IMR-90 (cell line): Measurements from ENCODE around the gene TRPC3. TPM values are rescaled to one million over a fixed set of nuclear protein-coding genes. Genes with fewer than 3 reads are reported as not detected.

Experiments
- ATAC-seq: fragments of 200-7000 bp; cut with Tn5 transposase; 2 replicates; pipeline ENCODE4 v1.9.1; 2020; ENCODE audit warnings: low read depth, mild to moderate bottlenecking, moderate library complexity
- BruUV-seq: library from RNA; stranded (reverse); fragments of 400-500 nt; replicated peaks from 2 replicates; lab custom pipeline; 2021; lab: Mats Ljungman, UMichigan
- CTCF ChIA-PET: fragments of 300-600 bp; formaldehyde crosslinking; extraction: SDS; loops from one replicate; lab custom pipeline; 2021; ENCODE audit warnings: antibody characterized with exemption; lab: Yijun Ruan, JAX
- POLR2A ChIA-PET: fragments of 300-600 bp; sonication (Branson Sonifier 250); formaldehyde crosslinking; loops from one replicate; lab custom pipeline; 2022; ENCODE audit warnings: antibody characterized with exemption; ENCODE audit not compliant: unreplicated experiment; lab: Charles Lee
- DNase-seq: peaks from one replicate; pipeline ENCODE4 v3.0.0; 2013
- H2AFZ ChIP-seq: replicated peaks from 2 replicates; pipeline ENCODE3; 2013; ENCODE audit warnings: low read length, mild to moderate bottlenecking; ENCODE audit not compliant: poor library complexity
- H2AK5ac ChIP-seq: 2 replicates; pipeline ENCODE4 v1.6.1; 2013; ENCODE audit warnings: low read depth, low read length, inconsistent platforms
- H2AK9ac ChIP-seq: replicated peaks from 2 replicates; pipeline ENCODE3; 2013; ENCODE audit warnings: mild to moderate bottlenecking, low read depth, low read length, moderate library complexity; ENCODE audit not compliant: poor library complexity
- H2BK120ac ChIP-seq: 2 replicates; pipeline ENCODE4 v1.6.1; 2013; ENCODE audit warnings: low read depth, low read length, inconsistent platforms
- H2BK15ac ChIP-seq: 3 replicates; pipeline ENCODE4 v1.6.1; 2013; ENCODE audit warnings: low read depth, low read length, inconsistent platforms
- H2BK20ac ChIP-seq: 2 replicates; pipeline ENCODE4 v1.6.1; 2013; ENCODE audit warnings: low read depth, mild to moderate bottlenecking, inconsistent platforms, low read length, moderate library complexity
- H2BK5ac ChIP-seq: 2 replicates; pipeline ENCODE4 v1.6.1; 2013; ENCODE audit warnings: mild to moderate bottlenecking, low read depth, low read length, inconsistent platforms; ENCODE audit not compliant: poor library complexity, severe bottlenecking
- H3K14ac ChIP-seq: replicated peaks from 2 replicates; pipeline ENCODE4 v1.6.1; 2013; ENCODE audit warnings: low read depth, low read length, inconsistent platforms
- H3K18ac ChIP-seq: 2 replicates; pipeline ENCODE4 v1.6.1; 2013; ENCODE audit warnings: low read depth, low read length, control low read depth
- H3K23ac ChIP-seq: 2 replicates; pipeline ENCODE4 v1.6.1; 2013; ENCODE audit warnings: low read depth, low read length, inconsistent platforms
- H3K27ac ChIP-seq: 2 replicates; pipeline ENCODE4 v1.5.1; 2013; ENCODE audit warnings: mild to moderate bottlenecking, control low read depth, low read length; ENCODE audit not compliant: insufficient read depth
- H3K27me3 ChIP-seq: 2 replicates; pipeline ENCODE4 v1.6.1; 2013; ENCODE audit warnings: low read length; ENCODE audit not compliant: control insufficient read depth, insufficient read depth
- H3K36me3 ChIP-seq: 2 replicates; pipeline ENCODE4 v1.6.1; 2013; ENCODE audit warnings: low read length, mixed read lengths; ENCODE audit not compliant: control insufficient read depth, insufficient read depth
- H3K4ac ChIP-seq: 2 replicates; pipeline ENCODE4 v1.6.1; 2013; ENCODE audit warnings: low read depth, low read length, inconsistent platforms
- H3K4me1 ChIP-seq: 2 replicates; pipeline ENCODE4 v1.6.1; 2013; ENCODE audit warnings: low read length, mixed read lengths; ENCODE audit not compliant: control insufficient read depth, insufficient read depth
- H3K4me2 ChIP-seq: 2 replicates; pipeline ENCODE4 v1.6.1; 2013; ENCODE audit warnings: low read depth, mild to moderate bottlenecking, control low read depth, low read length, moderate library complexity
- H3K4me3 ChIP-seq: 2 replicates; pipeline ENCODE4 v1.5.1; 2013; ENCODE audit warnings: low read depth, mild to moderate bottlenecking, control low read depth, low read length, moderate library complexity; ENCODE audit not compliant: insufficient read depth
- H3K56ac ChIP-seq: 2 replicates; pipeline ENCODE4 v1.6.1; 2013; ENCODE audit warnings: low read length, inconsistent platforms; ENCODE audit not compliant: insufficient read depth; ENCODE audit errors: extremely low read depth
- H3K79me1 ChIP-seq, 2 experiments: 2 replicates each; pipeline ENCODE4 v1.6.1; 2013; ENCODE audit warnings: low read length in 2 of 2, inconsistent platforms in 1 of 2, low read depth in 1 of 2
- H3K9ac ChIP-seq: 2 replicates; pipeline ENCODE4 v1.6.1; 2013; ENCODE audit warnings: low read depth, low read length, control low read depth
- H3K9me1 ChIP-seq: 2 replicates; pipeline ENCODE4 v1.6.1; 2013; ENCODE audit warnings: low read length, inconsistent platforms; ENCODE audit not compliant: insufficient read depth
- H3K9me3 ChIP-seq: 2 replicates; pipeline ENCODE4 v1.6.1; 2013; ENCODE audit warnings: low read length; ENCODE audit not compliant: control insufficient read depth, insufficient read depth
- H4K20me1 ChIP-seq: 2 replicates; pipeline ENCODE4 v1.6.1; 2013; ENCODE audit warnings: low read length, inconsistent platforms; ENCODE audit not compliant: insufficient read depth
- H4K5ac ChIP-seq: 2 replicates; pipeline ENCODE4 v1.6.1; 2013; ENCODE audit warnings: mild to moderate bottlenecking, low read depth, low read length, control low read depth
- H4K8ac ChIP-seq, 2 experiments: 2 replicates each; pipeline ENCODE4 v1.6.1; 2013; ENCODE audit warnings: low read depth in 2 of 2, low read length in 2 of 2, control low read depth in 1 of 2, inconsistent platforms in 1 of 2
- H4K91ac ChIP-seq: 2 replicates; pipeline ENCODE4 v1.6.1; 2013; ENCODE audit warnings: low read depth, low read length, inconsistent platforms; ENCODE audit not compliant: insufficient read depth
- BHLHE40 ChIP-seq: fragments of 150-350 bp; IDR thresholded peaks from 2 replicates; pipeline ENCODE4 v1.6.1; 2016; ENCODE audit warnings: mild to moderate bottlenecking, low read depth, low read length
- CEBPB ChIP-seq: IDR thresholded peaks from 2 replicates; pipeline ENCODE4 v1.6.1; 2012; ENCODE audit warnings: low read depth, low read length, improper control_type of control experiment
- CHD1 ChIP-seq: IDR thresholded peaks from 2 replicates; pipeline ENCODE4 v1.6.1; 2012; ENCODE audit warnings: low read depth, low read length, improper control_type of control experiment
- CTCF ChIP-seq: conservative IDR thresholded peaks from 2 replicates; pipeline ENCODE4 v1.5.1; 2012; ENCODE audit warnings: mild to moderate bottlenecking, low read depth, low read length, improper control_type of control experiment
- ELK1 ChIP-seq: fragments of 150-350 bp; IDR thresholded peaks from 2 replicates; pipeline ENCODE4 v1.6.1; 2016; ENCODE audit warnings: low read depth, mild to moderate bottlenecking, low read length, moderate library complexity, borderline replicate concordance
- FOS ChIP-seq: fragments of 150-350 bp; IDR thresholded peaks from 2 replicates; pipeline ENCODE4 v1.6.1; 2016; ENCODE audit warnings: low read depth, low read length
- MAFK ChIP-seq: IDR thresholded peaks from 2 replicates; pipeline ENCODE4 v1.6.1; 2012; ENCODE audit warnings: low read depth, low read length, improper control_type of control experiment
- MAZ ChIP-seq: IDR thresholded peaks from 2 replicates; pipeline ENCODE4 v1.6.1; 2012; ENCODE audit warnings: low read depth, mild to moderate bottlenecking, low read length, improper control_type of control experiment, moderate library complexity, borderline replicate concordance
- NFE2L2 ChIP-seq: fragments of 150-350 bp; IDR thresholded peaks from 2 replicates; pipeline ENCODE4 v1.6.1; 2016; ENCODE audit warnings: low read depth, mild to moderate bottlenecking, low read length
- POLR2A ChIP-seq: IDR thresholded peaks from 2 replicates; pipeline ENCODE4 v1.6.1; 2012; ENCODE audit warnings: mild to moderate bottlenecking, low read depth, low read length
- RAD21 ChIP-seq: IDR thresholded peaks from 2 replicates; pipeline ENCODE4 v1.6.1; 2012; ENCODE audit warnings: low read length, improper control_type of control experiment
- RCOR1 ChIP-seq: IDR thresholded peaks from 2 replicates; pipeline ENCODE4 v1.6.1; 2012; ENCODE audit warnings: mild to moderate bottlenecking, low read length, improper control_type of control experiment; ENCODE audit not compliant: insufficient replicate concordance
- RFX5 ChIP-seq: IDR thresholded peaks from 2 replicates; pipeline ENCODE4 v1.8.0; 2012; ENCODE audit warnings: low read depth, mild to moderate bottlenecking, low read length, moderate library complexity
- SMC3 ChIP-seq: fragments of 150-350 bp; IDR thresholded peaks from 2 replicates; pipeline ENCODE4 v1.6.1; 2016; ENCODE audit warnings: low read depth, mild to moderate bottlenecking, antibody characterized with exemption, low read length, moderate library complexity
- WGBS, 2 experiments: methylation state at CpG; one replicate each; pipeline versions ENCODE4 v1.1.5 to v1.1.7; 2013; ENCODE audit warnings: missing lambda C conversion rate in 2 of 2; ENCODE audit not compliant: insufficient read length in 1 of 2; ENCODE audit errors: extremely low coverage in 2 of 2; 5-methylcytosine and 5-hydroxymethylcytosine counted together
- dilution Hi-C: fragments of 300-500 bp; cut with HindIII; formaldehyde crosslinking; loops from one replicate; pipeline ENCODE4 v1.14.3; 2018; ENCODE audit warnings: low sequenced_read_pairs; ENCODE audit not compliant: unreplicated experiment
- in situ Hi-C: fragments of 300-500 bp; cut with MboI; formaldehyde crosslinking; loops from 3 replicates; pipeline ENCODE4 v1.14.3; 2019; ENCODE audit warnings: low sequenced_read_pairs, inconsistent platforms, mixed read lengths
- intact Hi-C: fragments of 100-400 bp; cut with micrococcal nuclease; formaldehyde crosslinking; loops from 2 replicates; pipeline ENCODE4 v1.10.0; 2022
- polyA plus RNA-seq, 3 experiments: library from polyadenylated mRNA; depleted of rRNA; stranded (reverse); fragments of >200 nt; gene quantifications; 2 replicates each; pipeline ENCODE4 v1.2.3, GENCODE V29; 2012; ENCODE audit warnings: low replicate concordance in 1 of 3
- total RNA-seq: library from RNA; depleted of rRNA; stranded (reverse); fragments of >200 nt; gene quantifications from 2 replicates; pipeline ENCODE4 v1.2.3, GENCODE V29; 2012

TRPC3 gene
- total and polyA plus RNA-seq, 2 of the 4 experiments (the other 2 are of a cell fraction) = 1.1 to 2.7 TPM

GRCh38 chr4:121869841-121870822, 81.7 kb downstream of the TRPC3 start, which contains the start of gene BBS7:
TSS of gene BBS7 (minus strand) at chr4:121870474. CDS start at chr4:121870313, 161 bp downstream.
- intact Hi-C loops = no loop called here
- Histone ChIP-seq H3K4me1 (peaks cover 1% of the 10 kb centered on the region; the same call in 1 of the 2 replicates), H4K8ac (peak within 1 kb of the TSS; percentile 38 to 91; a peak in 3 of 4 replicates), H4K91ac (peak within 1 kb of the TSS; percentile 48), H3K9me3 (no peaks in the 10 kb centered on the region), H2AK9ac (peak within 1 kb of the TSS; percentile 93), H2BK20ac (no peak within 1 kb of the TSS), H3K9ac (peak within 1 kb of the TSS; percentile 83), H3K27me3 (no peaks in the 10 kb centered on the region), H3K27ac (peak within 1 kb of the TSS; percentile 75), H3K23ac (peak within 1 kb of the TSS; percentile 91), H2AFZ (peak within 1 kb of the TSS; percentile 99), H3K18ac (peak within 1 kb of the TSS; percentile 25), H3K9me1 (no peaks in the 10 kb centered on the region; the same call in 1 of the 2 replicates), H4K20me1 (no peaks in the 10 kb centered on the region; the same call in 1 of the 2 replicates), H4K5ac (peak within 1 kb of the TSS; percentile 32; the same call in 1 of the 2 replicates), H3K56ac (peak within 1 kb of the TSS; percentile 83; the same call in 1 of the 2 replicates), H2BK5ac (peak within 1 kb of the TSS; percentile 66), H3K79me1 (peaks cover 0 to 15% of the 10 kb centered on the region in 2 experiments; a peak in 2 of 4 replicates), H3K14ac (peak within 1 kb of the TSS; percentile 79), H2BK15ac (no peak within 1 kb of the TSS), H2AK5ac (no peak within 1 kb of the TSS), H2BK120ac (peak within 1 kb of the TSS; percentile 79; the same call in 1 of the 2 replicates), H3K36me3 (0 out of 2 replicates have a peak, but pooled peaks cover 1% of the 10 kb centered on the region), H3K4me2 (peak within 1 kb of the TSS; percentile 85), H3K4ac (peak within 1 kb of the TSS; percentile 74), H3K4me3 (peak within 1 kb of the TSS; percentile 89)
- no TSS peak for BruUV-seq
- in situ Hi-C loops = no loop called here
- POLR2A ChIA-PET = no interaction called here
- 0% methylated on average over 30 of the region's 58 CpGs; no CpG with 5 or more reads in 1 of the 2 experiments for WGBS, 2 experiments
- dilution Hi-C loops = no loop called here
- CTCF ChIA-PET = interaction anchor here (0.6 to 0.9 kb wide), 2 partner anchors 11 to 34 kb away, joined by 3 to 6 read pairs; no protein-coding TSS in a partner anchor
- DNase-seq (peak; percentile 95), ATAC-seq (peak; percentile 97)
- TF ChIP-seq MAZ (peak; percentile 38; the same call in 1 of the 2 replicates), MAFK (no peak), FOS (no peak), BHLHE40 (no peak), NFE2L2 (no peak), ELK1 (no peak), SMC3 (no peak), RFX5 (no peak), CHD1 (no peak), CEBPB (no peak), RCOR1 (no peak), CTCF (no peak), POLR2A (0 out of 2 replicates have a peak, but pooled peaks have one; percentile 54), RAD21 (no peak)
